ENCODE results near the gene TAB2.
"Not testable (repeated sequence)": the region's sequence is repeated elsewhere in the genome, so short reads cannot be mapped to it uniquely, and the experiment has no call there.

The TAB2 gene

DNA sequence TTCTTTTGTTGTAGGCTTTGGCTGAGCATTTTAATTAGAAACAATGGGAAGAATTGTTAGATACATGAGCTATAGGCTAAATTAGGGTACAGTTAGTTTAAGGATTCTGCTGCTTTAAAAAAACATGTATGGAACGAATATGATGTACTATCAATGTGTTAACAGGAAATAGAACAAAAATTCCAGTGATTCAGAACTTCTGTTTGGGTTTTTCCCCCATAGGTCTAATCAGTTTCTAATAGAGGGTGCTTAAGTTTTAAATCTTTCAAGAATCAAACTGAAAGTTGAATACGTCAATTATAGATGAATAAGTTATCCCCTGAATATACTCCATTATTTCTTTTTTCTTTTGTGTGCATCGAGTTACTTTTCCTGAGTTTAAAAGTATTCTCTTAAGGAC lies 1.9 kb downstream of the TAB2 start:
- H3K9me3 ChIP-seq = no peaks in the 10 kb centered on the region
- TF ChIP-seq, protein P1, sequence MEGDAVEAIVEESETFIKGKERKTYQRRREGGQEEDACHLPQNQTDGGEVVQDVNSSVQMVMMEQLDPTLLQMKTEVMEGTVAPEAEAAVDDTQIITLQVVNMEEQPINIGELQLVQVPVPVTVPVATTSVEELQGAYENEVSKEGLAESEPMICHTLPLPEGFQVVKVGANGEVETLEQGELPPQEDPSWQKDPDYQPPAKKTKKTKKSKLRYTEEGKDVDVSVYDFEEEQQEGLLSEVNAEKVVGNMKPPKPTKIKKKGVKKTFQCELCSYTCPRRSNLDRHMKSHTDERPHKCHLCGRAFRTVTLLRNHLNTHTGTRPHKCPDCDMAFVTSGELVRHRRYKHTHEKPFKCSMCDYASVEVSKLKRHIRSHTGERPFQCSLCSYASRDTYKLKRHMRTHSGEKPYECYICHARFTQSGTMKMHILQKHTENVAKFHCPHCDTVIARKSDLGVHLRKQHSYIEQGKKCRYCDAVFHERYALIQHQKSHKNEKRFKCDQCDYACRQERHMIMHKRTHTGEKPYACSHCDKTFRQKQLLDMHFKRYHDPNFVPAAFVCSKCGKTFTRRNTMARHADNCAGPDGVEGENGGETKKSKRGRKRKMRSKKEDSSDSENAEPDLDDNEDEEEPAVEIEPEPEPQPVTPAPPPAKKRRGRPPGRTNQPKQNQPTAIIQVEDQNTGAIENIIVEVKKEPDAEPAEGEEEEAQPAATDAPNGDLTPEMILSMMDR (IDR thresholded peaks at IDR 0.05; ENCODE audit: low read depth, low read length) = no peak
- H3K36me3 ChIP-seq = no peaks in the 10 kb centered on the region; the same call in 1 of the 2 replicates
- peak overlapping the region; percentile 71 for H3K4me3 ChIP-seq (ENCODE audit: low read depth, low read length)
- no peak for DNase-seq
- no peaks in the 10 kb centered on the region; the same call in 1 of the 2 replicates for H3K4me1 ChIP-seq
- no peaks in the 10 kb centered on the region for H3K27me3 ChIP-seq

DNA sequence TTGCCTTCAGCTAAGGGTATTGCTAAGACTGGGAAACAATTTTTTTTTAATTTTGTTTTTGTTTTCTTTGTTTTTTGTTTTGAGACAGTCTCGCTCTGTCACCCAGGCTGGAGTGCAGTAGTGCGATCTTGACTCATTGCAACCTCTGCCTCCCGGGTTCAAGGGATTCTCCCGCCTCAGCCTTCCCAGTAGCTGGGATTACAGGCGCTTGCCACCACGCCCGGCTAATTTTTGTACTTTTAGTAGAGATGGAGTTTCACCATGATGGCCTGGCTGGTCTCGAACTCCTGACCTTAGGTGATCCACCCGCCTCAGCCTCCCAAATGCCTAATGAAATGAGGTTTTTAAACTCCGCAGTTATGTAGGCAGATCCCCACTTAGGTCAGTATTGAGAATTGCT lies 2.5 kb downstream of the TAB2 start:
- not testable (repeated sequence) for H3K36me3 ChIP-seq; H3K4me1 ChIP-seq; H3K4me3 ChIP-seq (ENCODE audit: low read depth, low read length); DNase-seq; H3K27me3 ChIP-seq; H3K9me3 ChIP-seq

DNA sequence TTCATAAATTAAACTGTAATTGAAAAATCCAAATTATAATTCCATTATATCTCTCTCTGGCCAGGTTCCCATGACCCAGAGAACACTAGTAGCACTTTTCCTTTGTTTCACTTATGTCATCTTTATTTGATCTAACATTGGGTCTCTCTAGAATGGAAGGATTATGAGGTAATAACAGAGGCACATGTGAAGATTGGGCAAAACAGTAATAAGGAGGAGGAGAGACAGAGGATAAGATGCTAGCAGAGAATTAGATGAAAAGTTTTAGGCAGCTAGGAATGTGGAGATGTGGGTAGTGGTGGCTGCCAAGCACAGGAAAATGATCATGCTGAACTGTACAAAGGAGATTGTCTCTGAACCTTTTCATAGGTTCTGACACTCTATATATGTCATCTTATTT lies 3.3 kb downstream of the TAB2 start:
- no peak for DNase-seq
- TF ChIP-seq, protein P1 (IDR thresholded peaks at IDR 0.05; ENCODE audit: low read depth, low read length) = no peak
- H3K4me1 ChIP-seq = no peaks in the 10 kb centered on the region; the same call in 1 of the 2 replicates

DNA sequence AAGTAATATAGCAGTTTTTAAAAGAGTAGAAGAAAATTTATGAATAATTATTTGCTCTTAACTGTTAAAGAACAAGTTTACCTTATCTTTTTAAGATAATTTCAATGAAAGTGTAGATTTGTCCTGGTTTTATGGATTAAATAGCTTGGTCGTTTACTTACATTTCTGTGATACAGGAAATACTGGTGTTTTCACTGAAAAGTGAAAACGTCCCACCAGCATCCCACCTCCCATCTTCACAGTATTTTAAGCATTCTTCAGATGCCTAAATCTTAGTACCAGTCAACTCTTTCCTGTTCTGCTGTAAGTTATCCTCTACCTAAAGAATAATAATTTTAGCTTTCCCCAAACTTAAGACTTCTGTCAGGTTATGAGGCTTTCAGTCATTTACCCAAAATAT lies 5.8 kb downstream of the TAB2 start:
- no peaks in the 10 kb centered on the region for H3K27me3 ChIP-seq
- no peaks in the 10 kb centered on the region; the same call in none of the 2 replicates for H3K36me3 ChIP-seq
- DNase-seq = no peak
- TF ChIP-seq, protein P1 (IDR thresholded peaks at IDR 0.05; ENCODE audit: low read depth, low read length) = no peak
- no peaks in the 10 kb centered on the region for H3K9me3 ChIP-seq
- no peaks in the 10 kb centered on the region; the same call in 1 of the 2 replicates for H3K4me1 ChIP-seq
- H3K4me3 ChIP-seq (ENCODE audit: low read depth, low read length) = no peak overlapping the region

More for the DNA sequence above, 3.3 kb downstream of the TAB2 start:
- no peak overlapping the region for H3K4me3 ChIP-seq (ENCODE audit: low read depth, low read length)
- H3K36me3 ChIP-seq = no peaks in the 10 kb centered on the region; the same call in none of the 2 replicates
- H3K9me3 ChIP-seq = no peaks in the 10 kb centered on the region
- H3K27me3 ChIP-seq = no peaks in the 10 kb centered on the region

DNA sequence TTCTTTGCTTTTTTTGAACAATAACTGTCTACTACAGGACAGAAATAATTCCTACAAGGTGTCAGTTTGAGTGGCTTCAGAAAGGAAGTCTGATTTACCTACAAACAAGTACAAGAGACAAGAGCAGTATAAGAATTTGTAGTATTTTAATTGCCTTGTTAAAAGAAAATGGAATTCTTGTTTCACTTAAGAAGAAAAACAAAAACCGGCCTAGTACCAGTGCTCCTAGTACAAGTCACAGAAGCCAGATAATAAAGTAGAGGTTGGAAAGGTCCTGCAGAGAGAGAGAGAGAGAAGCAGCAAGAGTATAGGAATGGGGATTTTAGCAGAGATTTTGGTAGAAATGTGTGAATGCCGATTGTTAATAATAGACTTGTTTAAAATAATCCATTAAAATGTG lies 6.4 kb downstream of the TAB2 start:
- no peaks in the 10 kb centered on the region; the same call in 1 of the 2 replicates for H3K4me1 ChIP-seq
- H3K4me3 ChIP-seq (ENCODE audit: low read depth, low read length) = no peak overlapping the region
- H3K27me3 ChIP-seq = no peaks in the 10 kb centered on the region
- DNase-seq = no peak
- no peaks in the 10 kb centered on the region for H3K9me3 ChIP-seq
- TF ChIP-seq, protein P1 (IDR thresholded peaks at IDR 0.05; ENCODE audit: low read depth, low read length) = no peak
- no peaks in the 10 kb centered on the region; the same call in none of the 2 replicates for H3K36me3 ChIP-seq

DNA sequence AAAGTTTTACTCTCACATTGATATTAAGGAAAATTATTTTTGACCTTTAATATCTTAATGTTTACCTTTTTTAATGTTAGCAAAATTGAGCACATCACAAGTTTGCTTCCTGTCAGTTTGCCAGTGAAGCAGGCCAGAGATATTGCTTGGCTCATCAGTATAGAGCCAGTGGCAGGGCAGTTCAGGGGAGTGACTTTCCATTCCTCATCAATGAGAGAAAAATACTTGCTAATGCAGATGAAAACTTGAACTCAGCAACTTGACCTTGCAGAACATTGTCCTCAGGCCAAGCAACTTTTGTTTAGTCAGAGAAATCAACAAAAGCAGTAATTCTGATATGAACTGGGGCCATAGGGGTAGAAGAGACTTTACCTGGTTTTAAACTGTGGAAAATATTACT lies 6.9 kb downstream of the TAB2 start:
- Histone ChIP-seq H3K4me1 (no peaks in the 10 kb centered on the region; the same call in 1 of the 2 replicates), H3K9me3 (no peaks in the 10 kb centered on the region), H3K27me3 (no peaks in the 10 kb centered on the region), H3K4me3 (ENCODE audit: low read depth, low read length) (no peak overlapping the region), H3K36me3 (no peaks in the 10 kb centered on the region; the same call in none of the 2 replicates)
- DNase-seq = no peak
- TF ChIP-seq, protein P1 (IDR thresholded peaks at IDR 0.05; ENCODE audit: low read depth, low read length) = no peak

All from BE2C (cell line).